HG02938 (cell line): ENCODE data around the gene SYT14.

Source experiments
- ATAC-seq: cut with Tn5 transposase; IDR thresholded peaks from one replicate; pipeline ENCODE4 v1.9.1; 2021; ENCODE audit warnings: mild to moderate bottlenecking, moderate library complexity; ENCODE audit not compliant: unreplicated experiment

SYT14 gene

DNA sequence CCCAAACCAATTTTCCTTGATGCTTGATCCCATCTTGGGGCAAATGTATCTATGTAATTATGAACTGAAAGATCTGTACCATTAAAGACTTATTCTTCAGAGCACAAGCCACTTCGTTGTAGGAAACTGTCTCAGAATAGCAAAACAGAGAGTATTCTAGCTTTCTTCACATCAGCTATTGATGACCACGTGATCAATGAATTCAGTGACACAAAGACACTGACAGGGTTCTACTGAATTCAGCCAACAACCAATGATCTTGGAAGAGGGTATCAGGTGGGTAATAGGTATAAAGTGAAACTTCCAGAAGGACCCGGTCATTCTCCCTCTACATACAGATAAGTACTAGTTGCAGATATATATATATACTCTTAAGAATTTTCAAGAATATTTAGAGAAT is 260.8 kb downstream of the SYT14 start:
- ATAC-seq = no peak

DNA sequence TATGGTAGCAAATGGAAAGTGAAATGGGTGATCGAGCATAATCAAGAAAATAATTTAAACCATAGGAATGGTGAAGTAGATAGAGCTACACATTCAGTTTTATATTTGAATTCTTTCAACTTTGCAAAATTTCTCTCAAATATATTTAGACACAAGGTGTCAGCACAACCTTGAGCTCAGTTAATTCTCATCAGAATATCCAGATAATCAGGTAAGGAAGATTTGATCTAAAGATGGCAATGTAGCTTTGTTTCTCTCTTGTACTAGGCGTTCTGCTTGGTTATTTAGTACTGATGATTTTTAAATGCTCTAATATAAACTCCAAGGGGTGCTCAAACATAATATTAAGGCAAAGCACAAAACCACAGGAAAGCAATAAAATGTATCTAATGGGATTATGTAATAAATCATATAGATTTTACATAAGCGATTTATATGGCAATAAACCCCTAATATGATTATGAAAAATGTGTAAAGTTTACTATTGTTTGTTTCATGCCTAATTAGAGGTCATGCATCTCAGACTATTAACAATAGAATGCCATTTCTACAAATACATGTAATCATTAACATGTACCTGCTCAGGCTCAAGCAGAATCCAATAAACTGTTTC is 262.2 kb downstream of the SYT14 start:
- ATAC-seq = no peak

DNA sequence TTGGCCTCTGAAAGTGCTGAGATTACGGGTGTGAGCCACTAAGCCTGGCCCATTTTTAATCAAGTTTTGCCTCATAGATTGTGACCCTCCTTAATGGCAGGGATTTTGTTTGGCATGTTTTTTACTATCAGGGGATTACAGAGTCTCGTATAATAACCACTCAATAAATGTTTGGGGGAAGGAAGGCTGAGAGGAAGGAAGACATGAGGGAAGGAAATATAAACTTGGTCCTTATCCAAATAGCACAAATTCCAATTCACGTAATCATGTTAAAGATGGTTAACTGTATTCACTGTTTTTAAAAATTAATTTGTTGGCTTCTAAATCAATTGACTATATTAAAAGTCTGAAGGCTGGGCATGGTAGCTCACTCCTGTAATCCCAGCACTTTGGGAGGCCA is 263.7 kb downstream of the SYT14 start:
- no peak for ATAC-seq

DNA sequence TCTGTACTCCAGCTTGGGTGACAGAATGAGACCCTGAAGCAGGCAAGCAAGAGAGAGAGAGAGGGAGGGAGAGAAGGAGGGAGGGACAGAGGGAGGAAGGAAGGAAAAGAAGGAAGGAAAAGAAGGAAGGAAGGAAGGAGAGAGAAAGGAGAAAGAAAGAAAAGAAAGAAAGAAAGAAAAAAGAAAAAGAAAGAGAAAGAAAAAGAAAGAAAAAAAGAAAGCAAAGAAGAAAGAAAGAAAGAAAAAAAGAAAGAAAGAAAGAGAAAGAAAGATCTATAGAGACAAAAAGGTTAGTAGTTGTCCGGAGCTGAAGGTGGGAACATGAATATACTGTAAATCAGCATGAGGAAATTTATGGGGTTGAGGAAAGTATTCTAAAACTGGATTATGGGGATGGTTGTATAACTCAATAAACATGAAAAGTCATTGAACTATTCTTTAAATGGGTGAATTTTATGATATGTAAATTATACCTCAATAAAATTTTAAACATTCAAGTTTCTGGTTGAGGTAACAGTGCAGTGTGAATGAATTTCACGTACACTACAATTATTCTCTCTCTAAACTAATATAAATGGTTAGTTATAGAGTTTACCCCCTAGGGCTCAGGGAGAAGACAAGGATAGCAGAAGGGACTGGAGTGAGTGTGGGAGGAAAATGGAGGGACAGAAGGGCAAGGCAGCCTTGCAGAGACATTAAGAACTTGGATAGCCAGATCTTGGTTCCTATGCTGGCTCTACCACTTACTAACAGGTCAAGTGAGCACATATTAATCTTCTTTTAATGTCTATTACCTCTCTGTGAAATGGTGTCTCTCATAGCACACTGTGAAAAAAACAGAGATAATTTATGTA is 269.8 kb downstream of the SYT14 start:
- ATAC-seq = no peak

DNA sequence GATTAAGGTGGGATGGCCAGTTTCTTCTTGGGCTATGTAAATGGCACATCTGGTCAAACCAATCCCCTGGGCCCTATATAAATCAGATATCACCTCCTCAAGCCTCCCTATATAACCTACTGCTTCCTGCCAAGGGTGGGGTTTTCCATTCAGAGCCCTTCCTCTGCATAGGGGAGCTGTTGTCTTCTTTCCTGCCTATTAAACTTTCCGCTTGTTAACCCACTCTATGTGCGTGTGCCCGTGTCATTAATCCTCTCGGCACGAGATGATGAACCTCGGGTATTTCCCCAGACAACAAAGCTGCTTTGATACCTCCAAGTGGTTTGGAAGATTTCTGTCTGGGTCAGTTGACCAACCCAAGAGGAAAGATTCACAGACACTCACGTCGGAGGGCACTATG is 275.3 kb downstream of the SYT14 start:
- ATAC-seq = no peak

DNA sequence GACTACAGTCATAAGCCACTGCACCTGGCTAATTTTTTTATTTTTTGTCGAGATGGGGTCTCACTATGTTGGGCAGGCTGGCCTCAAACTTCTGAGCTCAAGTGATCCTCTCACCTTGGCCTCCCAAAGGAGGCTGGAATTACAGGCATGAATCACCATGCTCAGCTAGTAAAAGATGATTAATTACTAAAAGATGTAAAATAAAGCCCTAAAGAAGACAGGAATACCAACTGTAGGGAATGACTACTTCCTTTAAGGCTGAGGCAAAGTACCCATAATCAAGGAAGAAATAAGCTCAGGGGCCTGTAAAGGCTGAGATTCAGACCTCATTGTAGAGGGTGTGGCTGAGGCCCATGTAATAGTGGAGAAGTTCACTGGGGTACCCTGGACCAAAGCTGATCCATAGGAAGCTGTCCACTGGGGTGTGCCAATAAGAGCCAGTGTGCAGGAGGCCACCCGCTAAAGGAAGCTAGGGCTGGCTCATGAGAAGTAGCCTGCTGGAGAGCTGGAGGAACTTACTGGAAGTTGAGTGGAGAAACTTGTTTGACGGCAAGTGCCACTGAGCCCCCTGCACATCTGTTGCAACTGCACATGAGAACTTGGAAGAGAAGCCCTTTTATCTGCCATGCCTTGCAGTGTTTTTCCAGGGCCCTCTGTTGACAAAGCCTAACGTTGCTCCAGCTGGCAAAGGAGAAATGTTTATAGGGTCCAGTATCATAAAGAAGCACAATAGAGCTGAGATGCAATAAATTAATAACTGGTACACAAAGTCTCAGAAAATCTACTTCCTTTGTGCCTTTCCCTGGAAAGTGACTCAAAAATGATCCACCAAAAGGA is 276.8 kb downstream of the SYT14 start:
- no peak for ATAC-seq

DNA sequence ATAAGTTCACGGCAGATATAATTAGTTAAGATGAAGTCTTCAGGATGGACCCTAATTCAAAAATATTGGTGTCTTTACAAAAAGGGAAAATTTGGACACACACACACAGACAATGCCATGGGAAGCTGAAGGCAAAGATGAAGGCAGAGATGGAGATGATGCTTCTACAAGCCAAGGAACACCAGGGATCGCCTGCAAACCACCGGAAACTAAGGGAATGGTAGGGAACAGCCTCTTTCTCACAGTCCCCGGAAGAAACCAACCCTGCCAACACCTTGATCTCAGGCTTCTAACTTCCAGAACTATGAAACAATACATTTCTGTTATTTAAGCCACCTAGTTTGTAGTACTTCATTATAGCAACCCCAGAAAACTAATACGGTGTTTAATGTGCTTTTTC is 279.5 kb downstream of the SYT14 start:
- no peak for ATAC-seq

DNA sequence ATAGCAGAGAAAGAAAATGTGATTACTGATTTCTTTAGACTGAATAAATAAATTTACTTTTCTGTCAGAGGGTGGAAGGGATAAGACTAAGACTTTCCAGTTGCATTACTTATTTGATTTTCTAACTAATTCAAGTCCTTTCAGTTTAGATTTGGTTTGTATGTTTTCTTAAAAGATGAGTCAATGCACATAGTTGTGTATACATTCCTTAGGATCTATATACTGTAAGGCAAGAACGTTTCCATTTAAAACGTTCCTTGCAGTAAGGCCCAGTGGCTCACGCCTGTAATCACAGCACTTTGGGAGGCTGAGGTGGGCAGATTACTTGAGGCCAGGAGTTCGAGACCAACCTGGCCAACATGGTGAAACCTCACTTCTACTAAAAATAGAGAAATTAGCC is 280.0 kb downstream of the SYT14 start:
- no peak for ATAC-seq
